HG03378 (cell line): ENCODE measurements around the gene LDB3.

Experiments
- ATAC-seq: cut with Tn5 transposase; IDR thresholded peaks from one replicate; pipeline ENCODE4 v1.9.1; 2021; ENCODE audit warnings: mild to moderate bottlenecking, moderate library complexity; ENCODE audit not compliant: unreplicated experiment

The LDB3 gene

GRCh38 chr10:86650151-86650550, 18.2 kb upstream of the LDB3 start:
- no peak for ATAC-seq

- ATAC-seq, result no peak
Measured at GRCh38 chr10:86651021-86651471, 17.3 kb upstream of the LDB3 start.

- ATAC-seq, result no peak
Measured at GRCh38 chr10:86651631-86652331, 16.5 kb upstream of the LDB3 start.

- ATAC-seq, result no peak
Measured at GRCh38 chr10:86652361-86653202, 15.7 kb upstream of the LDB3 start.

- ATAC-seq, result no peak
Measured at GRCh38 chr10:86653379-86653778, 14.9 kb upstream of the LDB3 start.

- no peak for ATAC-seq
Measured at GRCh38 chr10:86653987-86654386, 14.3 kb upstream of the LDB3 start.

- ATAC-seq, result no peak
Measured at GRCh38 chr10:86654411-86655172, 13.7 kb upstream of the LDB3 start, which contains the start of gene OPN4. OPN4 (plus strand) TSS chr10:86654547; CDS start chr10:86654784, 237 bp downstream.

- no peak for ATAC-seq
Measured at GRCh38 chr10:86655173-86655540, 13.2 kb upstream of the LDB3 start.

- ATAC-seq, result no peak
Measured at GRCh38 chr10:86655596-86655995, 12.7 kb upstream of the LDB3 start.

GRCh38 chr10:86657011-86657395, 11.3 kb upstream of the LDB3 start:
- no peak for ATAC-seq

- no peak for ATAC-seq
Measured at GRCh38 chr10:86657396-86658011, 10.8 kb upstream of the LDB3 start.

GRCh38 chr10:86658261-86658741, 10.0 kb upstream of the LDB3 start:
- ATAC-seq, result no peak

GRCh38 chr10:86658751-86659150, 9.6 kb upstream of the LDB3 start:
- ATAC-seq, result no peak

- no peak for ATAC-seq
Measured at GRCh38 chr10:86659161-86659691, 9.1 kb upstream of the LDB3 start.

- no peak for ATAC-seq
Measured at GRCh38 chr10:86659721-86660453, 8.4 kb upstream of the LDB3 start.

- ATAC-seq, result no peak
Measured at GRCh38 chr10:86661161-86662025, 6.9 kb upstream of the LDB3 start.

GRCh38 chr10:86662186-86663045, 5.9 kb upstream of the LDB3 start:
- no peak for ATAC-seq

- ATAC-seq, result no peak
Measured at GRCh38 chr10:86663046-86663345, 5.3 kb upstream of the LDB3 start.
